DND-41 (cell line): ENCODE measurements around the gene ESF1.

ENCODE experiments used
- ATAC-seq: fragments of 200-7000 bp; cut with Tn5 transposase; 3 replicates; pipeline ENCODE4 v1.9.1; 2021; ENCODE audit warnings: low read depth; ENCODE audit not compliant: insufficient read depth
- DNase-seq: peaks from one replicate; pipeline ENCODE4 v3.0.0-alpha.2; 2020
- H2AFZ ChIP-seq: 2 replicates; pipeline ENCODE4 v1.6.0; 2012; ENCODE audit warnings: low read depth, low read length
- H3K27ac ChIP-seq: 2 replicates; pipeline ENCODE4 v1.5.1; 2012; ENCODE audit warnings: low read length, inconsistent platforms
- H3K27me3 ChIP-seq: fragments of 200-600 bp; sonication (generic); 2 replicates; pipeline ENCODE4 v1.6.0; 2012; ENCODE audit warnings: low read length, mild to moderate bottlenecking, inconsistent platforms; ENCODE audit not compliant: insufficient read depth, poor library complexity
- H3K36me3 ChIP-seq: 2 replicates; pipeline ENCODE4 v1.5.1; 2012; ENCODE audit warnings: low read length, inconsistent platforms; ENCODE audit not compliant: insufficient read depth
- H3K4me1 ChIP-seq: 2 replicates; pipeline ENCODE4 v1.5.1; 2012; ENCODE audit warnings: mild to moderate bottlenecking, low read length; ENCODE audit not compliant: insufficient read depth
- H3K4me2 ChIP-seq: 2 replicates; pipeline ENCODE4 v1.6.0; 2012; ENCODE audit warnings: mild to moderate bottlenecking, moderate library complexity, low read length, inconsistent platforms; ENCODE audit not compliant: insufficient read depth
- H3K4me3 ChIP-seq, 2 experiments: fragments of 200-600 bp in 1 of 2; shearing (Covaris generic) in 1 of 2; 2 replicates each; pipeline ENCODE4 v1.5.1; 2012 to 2016; ENCODE audit warnings: inconsistent platforms in 2 of 2, low read length in 2 of 2, mild to moderate bottlenecking in 2 of 2, low read depth in 1 of 2, moderate library complexity in 1 of 2
- H3K79me2 ChIP-seq: 2 replicates; pipeline ENCODE4 v1.6.0; 2012; ENCODE audit warnings: low read length, inconsistent platforms; ENCODE audit not compliant: insufficient read depth
- H3K9ac ChIP-seq: 2 replicates; pipeline ENCODE4 v1.6.0; 2012; ENCODE audit warnings: low read depth, mild to moderate bottlenecking, inconsistent platforms, low read length, moderate library complexity
- H3K9me3 ChIP-seq: 2 replicates; pipeline ENCODE4 v1.5.1; 2012; ENCODE audit warnings: low read length, moderate library complexity, mild to moderate bottlenecking, inconsistent platforms; ENCODE audit not compliant: insufficient read depth, severe bottlenecking
- H4K20me1 ChIP-seq: 2 replicates; pipeline ENCODE4 v1.6.0; 2012; ENCODE audit warnings: low read length; ENCODE audit not compliant: insufficient read depth
- CTCF ChIP-seq: IDR thresholded peaks from 2 replicates; pipeline ENCODE4 v1.5.1; 2012; ENCODE audit warnings: borderline replicate concordance, low read length, moderate library complexity, mild to moderate bottlenecking; ENCODE audit not compliant: poor library complexity, severe bottlenecking; ENCODE audit errors: extremely low read depth
- EZH2 ChIP-seq: IDR thresholded peaks from 3 replicates; pipeline ENCODE4 v1.6.1; 2012; ENCODE audit warnings: borderline replicate concordance, low read depth, mild to moderate bottlenecking, moderate library complexity, low read length, inconsistent platforms; ENCODE audit not compliant: severe bottlenecking

The ESF1 gene

GRCh38 chr20:13771853-13772453 is 12.8 kb downstream of the ESF1 start:
- peaks cover 65% of the 10 kb centered on the region for H3K79me2 ChIP-seq
- H3K9ac ChIP-seq, result peak overlapping the region; percentile 37
- DNase-seq (no peak), ATAC-seq (peak; percentile 85)
- H3K4me2 ChIP-seq, result peak overlapping the region; percentile 18; the same call in 1 of the 2 replicates
- H3K4me1 ChIP-seq, result peaks cover 49% of the 10 kb centered on the region
- H2AFZ ChIP-seq, result no peak overlapping the region
- peaks cover 11% of the 10 kb centered on the region for H3K9me3 ChIP-seq
- H3K27ac ChIP-seq, result peak overlapping the region; percentile 85
- TF ChIP-seq CTCF (peak; percentile 63), EZH2 (no peak)
- no peaks in the 10 kb centered on the region for H4K20me1 ChIP-seq
- peaks cover 95% of the 10 kb centered on the region for H3K36me3 ChIP-seq
- no peaks in the 10 kb centered on the region for H3K27me3 ChIP-seq
- no peak overlapping the region for H3K4me3 ChIP-seq

- no peak overlapping the region for H2AFZ ChIP-seq
- ATAC-seq (no peak), DNase-seq (no peak)
- H3K36me3 ChIP-seq, result peaks cover 95% of the 10 kb centered on the region
- peaks cover 27% of the 10 kb centered on the region for H3K9me3 ChIP-seq
- peaks cover 43% of the 10 kb centered on the region for H3K4me1 ChIP-seq
- H3K79me2 ChIP-seq, result peaks cover 60% of the 10 kb centered on the region
- peak overlapping the region; percentile 85 for H3K27ac ChIP-seq
- no peak for TF ChIP-seq EZH2
- no peak for TF ChIP-seq CTCF
- no peak overlapping the region for H3K4me2 ChIP-seq
- H3K4me3 ChIP-seq, result no peak overlapping the region
- no peak overlapping the region for H3K9ac ChIP-seq
- no peaks in the 10 kb centered on the region for H4K20me1 ChIP-seq
- H3K27me3 ChIP-seq, result no peaks in the 10 kb centered on the region
Measured at GRCh38 chr20:13770141-13770540, 14.6 kb downstream of the ESF1 start.

GRCh38 chr20:13765868-13766416 is 18.8 kb downstream of the ESF1 start:
- Histone ChIP-seq H3K9ac (no peak overlapping the region), H3K4me1 (peaks cover 23% of the 10 kb centered on the region), H3K4me2 (no peak overlapping the region), H3K27ac (peak overlapping the region; percentile 69), H3K27me3 (no peaks in the 10 kb centered on the region), H3K36me3 (peaks cover 95% of the 10 kb centered on the region), H4K20me1 (no peaks in the 10 kb centered on the region), H3K9me3 (peaks cover 27% of the 10 kb centered on the region), H2AFZ (no peak overlapping the region), H3K4me3 (no peak overlapping the region), H3K79me2 (peaks cover 56% of the 10 kb centered on the region)
- DNase-seq (no peak), ATAC-seq (no peak)
- TF ChIP-seq EZH2 (no peak), CTCF (no peak)
